H9 (cell line): ENCODE results near the gene PRRT1B. TPM values are rescaled to one million over a fixed set of nuclear protein-coding genes. Genes with fewer than 3 reads are reported as not detected.

Experiments
- DNase-seq: peaks from one replicate; pipeline ENCODE4 v3.0.0-alpha.2; 2017
- H2AFZ ChIP-seq: one replicate; pipeline ENCODE4 v1.6.1; 2013; ENCODE audit warnings: mild to moderate bottlenecking, low read length, control low read depth, moderate library complexity
- H2AK5ac ChIP-seq: 2 replicates; pipeline ENCODE4 v1.6.1; 2013; ENCODE audit warnings: low read length, control low read depth, mixed read lengths; ENCODE audit not compliant: insufficient read length
- H2BK120ac ChIP-seq: one replicate; pipeline ENCODE4 v1.6.1; 2013; ENCODE audit warnings: low read depth, mild to moderate bottlenecking, low read length, control low read depth, inconsistent platforms; ENCODE audit not compliant: poor library complexity, severe bottlenecking
- H2BK12ac ChIP-seq: 2 replicates; pipeline ENCODE4 v1.6.1; 2013; ENCODE audit warnings: low read length, control low read depth, mixed read lengths, low read depth; ENCODE audit not compliant: insufficient read length
- H2BK15ac ChIP-seq: 2 replicates; pipeline ENCODE4 v1.6.1; 2013; ENCODE audit warnings: low read depth, low read length, control low read depth
- H2BK20ac ChIP-seq: one replicate; pipeline ENCODE4 v1.6.1; 2013; ENCODE audit warnings: low read depth, mild to moderate bottlenecking, low read length, control low read depth, inconsistent platforms; ENCODE audit not compliant: poor library complexity, severe bottlenecking
- H2BK5ac ChIP-seq: 2 replicates; pipeline ENCODE4 v1.6.1; 2013; ENCODE audit warnings: low read length, control low read depth, mixed read lengths; ENCODE audit not compliant: insufficient read length
- H3K14ac ChIP-seq: 2 replicates; pipeline ENCODE4 v1.6.1; 2013; ENCODE audit warnings: low read length, control low read depth; ENCODE audit not compliant: insufficient read depth
- H3K18ac ChIP-seq: 2 replicates; pipeline ENCODE4 v1.6.1; 2013; ENCODE audit warnings: low read depth, mild to moderate bottlenecking, mixed read lengths, low read length, control low read depth; ENCODE audit not compliant: insufficient read length
- H3K23ac ChIP-seq: 2 replicates; pipeline ENCODE4 v1.6.1; 2013; ENCODE audit warnings: low read length, control low read depth, mixed read lengths, low read depth; ENCODE audit not compliant: insufficient read length
- H3K23me2 ChIP-seq: 2 replicates; pipeline ENCODE4 v1.6.1; 2013; ENCODE audit warnings: low read depth, mild to moderate bottlenecking, mixed read lengths, low read length, control low read depth; ENCODE audit not compliant: insufficient read length, poor library complexity, severe bottlenecking
- H3K27ac ChIP-seq: 2 replicates; pipeline ENCODE4 v1.5.1; 2013; ENCODE audit warnings: low read length, control low read depth, mixed read lengths, low read depth; ENCODE audit not compliant: insufficient read length
- H3K27me3 ChIP-seq: 2 replicates; pipeline ENCODE4 v1.6.1; 2013; ENCODE audit warnings: low read length, control low read depth, inconsistent platforms; ENCODE audit not compliant: insufficient read depth
- H3K4ac ChIP-seq: 2 replicates; pipeline ENCODE4 v1.6.1; 2013; ENCODE audit warnings: low read depth, mild to moderate bottlenecking, control low read depth, inconsistent platforms, low read length, moderate library complexity
- H3K4me1 ChIP-seq: 2 replicates; pipeline ENCODE4 v1.6.1; 2013; ENCODE audit warnings: low read length, control low read depth, inconsistent platforms; ENCODE audit not compliant: insufficient read depth
- H3K4me2 ChIP-seq: 2 replicates; pipeline ENCODE4 v1.6.1; 2013; ENCODE audit warnings: low read length, control low read depth, mixed read lengths; ENCODE audit not compliant: insufficient read length, insufficient read depth
- H3K56ac ChIP-seq: 2 replicates; pipeline ENCODE4 v1.6.1; 2013; ENCODE audit warnings: low read depth, mild to moderate bottlenecking, mixed read lengths, low read length, control low read depth; ENCODE audit not compliant: insufficient read length
- H3K79me1 ChIP-seq: 2 replicates; pipeline ENCODE4 v1.6.1; 2013; ENCODE audit warnings: low read depth, mild to moderate bottlenecking, moderate library complexity, low read length, control low read depth, inconsistent platforms; ENCODE audit not compliant: insufficient read depth, poor library complexity, severe bottlenecking
- H3K79me2 ChIP-seq: 2 replicates; pipeline ENCODE4 v1.6.1; 2013; ENCODE audit warnings: low read length, control low read depth, inconsistent platforms; ENCODE audit not compliant: insufficient read depth
- H3K9ac ChIP-seq: 2 replicates; pipeline ENCODE4 v1.6.1; 2013; ENCODE audit warnings: low read length, control low read depth, mixed read lengths; ENCODE audit not compliant: insufficient read length; ENCODE audit errors: extremely low read depth
- H3K9me3 ChIP-seq: one replicate; pipeline ENCODE4 v1.6.1; 2013; ENCODE audit warnings: low read depth, low read length, inconsistent platforms; ENCODE audit not compliant: control insufficient read depth
- H3T11ph ChIP-seq: one replicate; pipeline ENCODE4 v1.6.1; 2013; ENCODE audit warnings: mild to moderate bottlenecking, low read length, control low read depth, inconsistent platforms
- H4K20me1 ChIP-seq: one replicate; pipeline ENCODE4 v1.6.1; 2013; ENCODE audit not compliant: control insufficient read depth, insufficient read length, insufficient read depth
- H4K5ac ChIP-seq: 2 replicates; pipeline ENCODE4 v1.6.1; 2013; ENCODE audit warnings: low read depth, mild to moderate bottlenecking, mixed read lengths, low read length, control low read depth; ENCODE audit not compliant: insufficient read length
- H4K8ac ChIP-seq: replicated peaks from 2 replicates; pipeline ENCODE4 v1.6.1; 2013; ENCODE audit warnings: low read length, control low read depth, mixed read lengths, low read depth; ENCODE audit not compliant: insufficient read length
- H4K91ac ChIP-seq: 2 replicates; pipeline ENCODE4 v1.6.1; 2013; ENCODE audit warnings: low read depth, mild to moderate bottlenecking, moderate library complexity, mixed read lengths, low read length, control low read depth; ENCODE audit not compliant: insufficient read length
- H3K27ac Mint-ChIP-seq, 3 experiments: 2 replicates in 2 of 3; 3 replicates in 1 of 3; pipeline ENCODE4 v1.8.0; 2020 to 2021; ENCODE audit warnings: mixed read lengths in 3 of 3, mild to moderate bottlenecking in 1 of 3, moderate library complexity in 1 of 3
- H3K27me3 Mint-ChIP-seq: 2 replicates; pipeline ENCODE4 v1.8.0; 2021; ENCODE audit warnings: low read depth, mild to moderate bottlenecking, moderate library complexity, mixed read lengths
- H3K36me3 Mint-ChIP-seq, 3 experiments: 2 replicates in 2 of 3; 3 replicates in 1 of 3; pipeline ENCODE4 v1.8.0; 2020 to 2021; ENCODE audit warnings: low read depth in 3 of 3, mixed read lengths in 3 of 3; ENCODE audit not compliant: insufficient read depth in 1 of 3
- H3K4me1 Mint-ChIP-seq, 2 experiments: 2 replicates each; pipeline ENCODE4 v1.8.0; 2020; ENCODE audit warnings: mixed read lengths in 2 of 2
- H3K4me3 Mint-ChIP-seq, 2 experiments: 2 replicates in 1 of 2; 3 replicates in 1 of 2; pipeline ENCODE4 v1.8.0; 2020 to 2021; ENCODE audit warnings: mild to moderate bottlenecking in 2 of 2, mixed read lengths in 2 of 2, moderate library complexity in 1 of 2
- H3K9me3 Mint-ChIP-seq, 2 experiments: 2 replicates in 1 of 2; 3 replicates in 1 of 2; pipeline ENCODE4 v1.8.0; 2020; ENCODE audit warnings: mild to moderate bottlenecking in 2 of 2, mixed read lengths in 2 of 2, moderate library complexity in 1 of 2
- WGBS: extraction: QIAGEN DNeasy Blood & Tissue Kit; methylation state at CpG from one replicate; pipeline ENCODE4 v1.1.7; 2013; ENCODE audit warnings: missing lambda C conversion rate, low lambda C conversion rate, mixed read lengths; ENCODE audit not compliant: insufficient read length; ENCODE audit errors: extremely low coverage; 5-methylcytosine and 5-hydroxymethylcytosine counted together
- total RNA-seq: library from RNA; stranded (reverse); gene quantifications from 2 replicates; pipeline ENCODE4 v1.2.1, GENCODE V29; 2021
- TF ChIP-seq, protein P1 (sequence below): fragments of 200-600 bp; sonication (generic); conservative IDR thresholded peaks from 3 replicates; pipeline ENCODE4 v1.8.0; 2021; ENCODE audit warnings: antibody characterized with exemption, mild to moderate bottlenecking

PRRT1B gene
- total RNA-seq, 1 experiment from 2014 or later = 1.0 TPM

DNA sequence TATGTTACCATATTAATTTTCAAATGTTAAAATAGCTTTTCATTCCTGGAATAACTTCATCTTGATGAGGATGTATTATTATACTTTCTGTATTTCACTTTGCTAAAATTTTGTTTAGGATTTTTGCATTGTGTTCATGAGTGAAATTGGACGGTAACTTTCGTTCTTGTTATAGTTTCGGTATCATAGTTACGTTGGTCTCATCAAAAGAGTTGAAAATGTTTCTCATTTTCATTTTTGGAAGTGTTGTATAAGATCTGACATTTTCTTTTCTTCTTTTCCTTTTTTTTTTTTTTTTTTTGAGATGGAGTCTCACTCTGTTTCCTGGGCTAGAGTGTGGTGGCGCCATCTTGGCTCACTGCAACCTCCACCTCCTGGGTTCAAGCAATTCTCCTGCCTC is 20.0 kb downstream of the PRRT1B start:
- Histone ChIP-seq H3K56ac (no peak overlapping the region), H2BK15ac (no peak overlapping the region), H3K79me2 (no peaks in the 10 kb centered on the region), H2BK5ac (no peak overlapping the region), H3K4me2 (no peak overlapping the region), H3K23me2 (no peaks in the 10 kb centered on the region), H3K27ac (no peak overlapping the region), H3K23ac (no peak overlapping the region), H2AFZ (no peak overlapping the region), H2BK120ac (no peak overlapping the region), H3K9me3 (peaks cover 6% of the 10 kb centered on the region), H4K20me1 (no peaks in the 10 kb centered on the region), H4K8ac (no peak overlapping the region), H3K18ac (no peak overlapping the region), H4K91ac (no peak overlapping the region), H3K27me3 (no peaks in the 10 kb centered on the region), H3K14ac (no peak overlapping the region), H3K4ac (no peak overlapping the region), H2BK20ac (no peak overlapping the region), H3T11ph (no peak overlapping the region), H3K4me1 (no peaks in the 10 kb centered on the region), H3K79me1 (no peaks in the 10 kb centered on the region), H4K5ac (no peak overlapping the region), H3K9ac (no peak overlapping the region), H2BK12ac (no peak overlapping the region), H2AK5ac (no peak overlapping the region)
- no peak overlapping the region for H3K27ac Mint-ChIP-seq
- peaks cover 2% of the 10 kb centered on the region for H3K27me3 Mint-ChIP-seq
- H3K4me1 Mint-ChIP-seq = peaks cover 7% of the 10 kb centered on the region in 2 experiments
- DNase-seq = no peak
- TF ChIP-seq, protein P1, sequence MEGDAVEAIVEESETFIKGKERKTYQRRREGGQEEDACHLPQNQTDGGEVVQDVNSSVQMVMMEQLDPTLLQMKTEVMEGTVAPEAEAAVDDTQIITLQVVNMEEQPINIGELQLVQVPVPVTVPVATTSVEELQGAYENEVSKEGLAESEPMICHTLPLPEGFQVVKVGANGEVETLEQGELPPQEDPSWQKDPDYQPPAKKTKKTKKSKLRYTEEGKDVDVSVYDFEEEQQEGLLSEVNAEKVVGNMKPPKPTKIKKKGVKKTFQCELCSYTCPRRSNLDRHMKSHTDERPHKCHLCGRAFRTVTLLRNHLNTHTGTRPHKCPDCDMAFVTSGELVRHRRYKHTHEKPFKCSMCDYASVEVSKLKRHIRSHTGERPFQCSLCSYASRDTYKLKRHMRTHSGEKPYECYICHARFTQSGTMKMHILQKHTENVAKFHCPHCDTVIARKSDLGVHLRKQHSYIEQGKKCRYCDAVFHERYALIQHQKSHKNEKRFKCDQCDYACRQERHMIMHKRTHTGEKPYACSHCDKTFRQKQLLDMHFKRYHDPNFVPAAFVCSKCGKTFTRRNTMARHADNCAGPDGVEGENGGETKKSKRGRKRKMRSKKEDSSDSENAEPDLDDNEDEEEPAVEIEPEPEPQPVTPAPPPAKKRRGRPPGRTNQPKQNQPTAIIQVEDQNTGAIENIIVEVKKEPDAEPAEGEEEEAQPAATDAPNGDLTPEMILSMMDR = no peak
- peaks cover 10 to 23% (median 13%) of the 10 kb centered on the region in 3 experiments; a peak in 6 of 7 replicates for H3K36me3 Mint-ChIP-seq
- no CpG with 5 or more reads among the region's 5 CpGs for WGBS
- H3K9me3 Mint-ChIP-seq = peaks cover 35 to 50% of the 10 kb centered on the region in 2 experiments
- no peak overlapping the region for H3K4me3 Mint-ChIP-seq
